ENCODE data around the gene PTPRA.

- TF ChIP-seq CTCF (IDR thresholded peaks at IDR 0.05): no peak
- TF ChIP-seq POLR2A (IDR thresholded peaks at IDR 0.05; ENCODE audit: low read depth): no peak
- no peak for TF ChIP-seq POLR2AphosphoS5 (IDR thresholded peaks at IDR 0.05)
Observed at GRCh38 chr20:2902818-2903217, 29.5 kb downstream of the PTPRA start.

Data from esophagus muscularis mucosa (tissue), 3 donors.